ENCODE data around the gene PECR.
"Not testable (repeated sequence)": the region's sequence is repeated elsewhere in the genome, so short reads cannot be mapped to it uniquely, and the experiment has no call there.

Gene PECR

GRCh38 chr2:215997219-215997618 lies 84.4 kb downstream of the PECR start:
- DNase-seq: no peak

- no peak for DNase-seq
Observed at GRCh38 chr2:215994911-215995310, 86.7 kb downstream of the PECR start.

- not testable (repeated sequence) for DNase-seq
Observed at GRCh38 chr2:215988556-215989207, 92.9 kb downstream of the PECR start.

All from NCI-H2029 treated with DMSO at 0.1 percent for 48 hours (cell line).